Lower leg skin (tissue), 4 donors: ENCODE data around the gene MRM2. TPM values are rescaled to one million over a fixed set of nuclear protein-coding genes. Genes with fewer than 3 reads are reported as not detected.
"Not testable (repeated sequence)": the region's sequence is repeated elsewhere in the genome, so short reads cannot be mapped to it uniquely, and the experiment has no call there.

Source experiments
- DNase-seq, 2 donors: peaks; one replicate each; pipeline ENCODE4 v3.0.0-alpha.2; 2019; ENCODE audit warnings: low spot score in 2 of 2
- H3K4me3 ChIP-seq: fragments of 200-600 bp; sonication (generic); 2 replicates; pipeline ENCODE4 v1.5.1; 2017; ENCODE audit warnings: mild to moderate bottlenecking, low read depth; ENCODE audit not compliant: poor library complexity, severe bottlenecking
- CTCF ChIP-seq, 3 donors: fragments of 450-650 bp; IDR thresholded peaks; one replicate each; pipeline ENCODE4 v1.5.1; 2016; ENCODE audit warnings: antibody characterized with exemption in 3 of 3, mild to moderate bottlenecking in 3 of 3, moderate library complexity in 2 of 3
- POLR2A ChIP-seq, 2 donors: fragments of 450-650 bp; IDR thresholded peaks; one replicate each; pipeline ENCODE4 v1.6.1; 2016 to 2017; ENCODE audit warnings: antibody characterized with exemption in 2 of 2, mild to moderate bottlenecking in 1 of 2, moderate library complexity in 1 of 2
- WGBS, 2 donors: methylation state at CpG; one replicate each; pipeline ENCODE4 v1.1.5; 2018; 5-methylcytosine and 5-hydroxymethylcytosine counted together
- intact Hi-C: fragments of 100-400 bp; cut with DNase I; formaldehyde crosslinking; loops from one replicate; pipeline ENCODE4 v1.15.0; 2023; ENCODE audit warnings: low total_unique reads
- total RNA-seq, 4 donors: library from RNA; depleted of rRNA; stranded (reverse); fragments of >200 nt; gene quantifications; one replicate each; pipeline ENCODE4 v1.1.0, GENCODE V29; 2016

The MRM2 gene
- total RNA-seq, 4 donors from 2014 or later = 17.6 to 26.1 (median 23.9) TPM

- WGBS, 2 donors = 86 to 87% methylated on average over 24 to 27 of the region's 27 CpGs
- DNase-seq = no peak
- no peak for TF ChIP-seq CTCF (IDR thresholded peaks at IDR 0.05)
- no peak for TF ChIP-seq POLR2A (IDR thresholded peaks at IDR 0.05)
These were observed 29.4 kb upstream of the MRM2 start for GRCh38 chr7:2271273-2272026.

GRCh38 chr7:2270495-2270894, 28.5 kb upstream of the MRM2 start:
- TF ChIP-seq POLR2A (IDR thresholded peaks at IDR 0.05) (no peak), CTCF (IDR thresholded peaks at IDR 0.05) (no peak)
- DNase-seq = no peak

More at GRCh38 chr7:2271273-2272026, 29.4 kb upstream of the MRM2 start:
- H3K4me3 ChIP-seq = no peak overlapping the region
- intact Hi-C loops = no loop called here

GRCh38 chr7:2269991-2270460, 28.0 kb upstream of the MRM2 start:
- WGBS, 2 donors = 81 to 83% methylated on average over 10 of the region's 10 CpGs
- H3K4me3 ChIP-seq = no peak overlapping the region
- intact Hi-C loops = no loop called here
- no peak for TF ChIP-seq CTCF (IDR thresholded peaks at IDR 0.05)
- no peak for DNase-seq

More at GRCh38 chr7:2270495-2270894, 28.5 kb upstream of the MRM2 start:
- 76 to 87% methylated on average over 8 of the region's 8 CpGs for WGBS, 2 donors
- H3K4me3 ChIP-seq = no peak overlapping the region
- intact Hi-C loops = no loop called here

- H3K4me3 ChIP-seq, intact Hi-C loops, DNase-seq: not testable (repeated sequence)
- 53 to 55% methylated on average over 15 to 17 of the region's 18 CpGs for WGBS, 2 donors
These were observed 27.3 kb upstream of the MRM2 start for GRCh38 chr7:2269089-2269990.

GRCh38 chr7:2266911-2267310, 24.9 kb upstream of the MRM2 start:
- no peak for DNase-seq
- 40 to 53% methylated on average over 10 of the region's 10 CpGs for WGBS, 2 donors
- no peak overlapping the region for H3K4me3 ChIP-seq
- intact Hi-C loops = no loop called here
- TF ChIP-seq CTCF (IDR thresholded peaks at IDR 0.05) (no peak), POLR2A (IDR thresholded peaks at IDR 0.05) (no peak)

GRCh38 chr7:2264158-2264557, 22.2 kb upstream of the MRM2 start:
- no peak for TF ChIP-seq POLR2A (IDR thresholded peaks at IDR 0.05)
- TF ChIP-seq CTCF (IDR thresholded peaks at IDR 0.05) = no peak
- WGBS, 2 donors = 95% methylated on average over 20 to 23 of the region's 23 CpGs
- H3K4me3 ChIP-seq = no peak overlapping the region
- intact Hi-C loops = no loop called here
- DNase-seq = no peak
